GM12891 (cell line): Measurements from ENCODE around the gene MNS1.

Source experiments
- PAX5 ChIP-seq: IDR thresholded peaks from 2 replicates; pipeline ENCODE4 v1.6.1; 2011; ENCODE audit warnings: low read length, moderate library complexity, mild to moderate bottlenecking; ENCODE audit not compliant: insufficient read depth, severe bottlenecking
- POLR2A ChIP-seq: IDR thresholded peaks from 2 replicates; pipeline ENCODE4 v1.6.1; 2011; ENCODE audit warnings: low read depth, low read length, control low read depth
- POLR2AphosphoS5 ChIP-seq: IDR thresholded peaks from 2 replicates; pipeline ENCODE4 v1.6.1; 2011; ENCODE audit warnings: low read depth, low read length, control low read depth
- TAF1 ChIP-seq: IDR thresholded peaks from 2 replicates; pipeline ENCODE4 v1.6.1; 2011; ENCODE audit warnings: low read depth, low read length, control low read depth

DNA sequence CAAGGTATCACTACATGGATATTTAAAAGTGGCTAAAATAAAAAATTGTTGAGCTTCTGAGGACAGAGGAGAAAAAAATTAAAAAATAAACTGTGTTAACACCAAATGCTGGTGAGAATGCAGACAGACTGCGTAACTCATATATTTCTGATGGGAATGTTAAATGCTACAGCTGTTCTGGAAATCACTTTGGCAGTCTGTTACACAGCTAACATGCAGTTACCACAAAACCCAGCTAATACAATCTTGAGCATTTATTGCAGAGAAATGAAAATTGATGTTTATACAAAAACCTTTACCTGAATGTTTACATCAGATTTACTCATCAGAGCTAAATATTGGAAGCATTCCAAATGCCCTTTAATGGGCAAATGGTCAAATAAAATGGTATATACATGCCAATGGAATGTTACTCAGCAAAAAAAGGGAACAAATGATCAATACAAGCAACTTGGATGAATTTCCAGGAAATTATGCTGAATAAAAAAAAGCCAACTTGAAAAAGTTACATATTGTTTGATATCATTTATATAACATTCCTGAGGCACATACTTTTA, 24.6 kb downstream of the MNS1 start:
- no peak for TF ChIP-seq POLR2A
- no peak for TF ChIP-seq TAF1
- no peak for TF ChIP-seq POLR2AphosphoS5
- no peak for TF ChIP-seq PAX5
